Heart left ventricle (tissue), 13 donors: ENCODE results near the gene GATA5.

Experiments used
- CTCF ChIP-seq, 12 donors: fragments of 200-600 bp; sonication (generic) in 4 of 12; IDR thresholded peaks; one replicate each; pipeline versions ENCODE4 v1.5.0 to v1.8.0; 2018 to 2022; ENCODE audit warnings: antibody characterized with exemption in 12 of 12, mild to moderate bottlenecking in 5 of 12
- POLR2A ChIP-seq, 2 donors: fragments of 450-650 bp; IDR thresholded peaks; one replicate each; pipeline ENCODE4 v1.6.1; 2017; ENCODE audit warnings: antibody characterized with exemption in 2 of 2, mild to moderate bottlenecking in 2 of 2, moderate library complexity in 2 of 2
- donor health status: ischemic (EF 13 %, LVEDD 7.1; RV severe dilation, severe dysfunction).
- donor health status: DM: no; HTN: yes; CAD: no.
- donor health status: DM: no; HTN: no; CAD: no.
- donor health status: ischemic (EF 25% LVEDD 6.9; RV normal size, moderate dysfunction).
- donor health status: ischemic (EF 25% LVEDD 5.7; RV mildly dilated, moderate dysfunction).
- donor health status: ischemic (EF 35%, LVEDD 5.7; RV mildly dilated, moderate dysfunction).
- donor health status: nonischemic (EF 11% LVEDD 7.7; RV severe dilation, severe dysfunction).
- donor health status: DM: yes; HTN: yes; CAD: no.
- donor health status: PGD.
- donor health status: ischemic (EF 29% LVEDD 5.4; RV normal size, mild dysfunction).
- donor health status: nonischemic (EF 23%, LVEDD 6.1; RV moderate dilation, normal function).

- TF ChIP-seq CTCF (IDR thresholded peaks at IDR 0.05) (peak in 11 of 12 donors; percentile 26 to 57 (median 38)), POLR2A (IDR thresholded peaks at IDR 0.05) (no peak)
These were observed 40.5 kb upstream of the GATA5 start for GRCh38 chr20:62516338-62516737.
